Neural cell (in vitro differentiated cells): ENCODE data around the gene ANGPTL2. TPM values are rescaled to one million over a fixed set of nuclear protein-coding genes. Genes with fewer than 3 reads are reported as not detected.

Experiments
- H2AFZ ChIP-seq: fragments of 200-600, 300-800 bp; sonication (generic), shearing (Covaris generic); 2 replicates; pipeline ENCODE4 v1.6.0; 2014; ENCODE audit warnings: low read depth, mild to moderate bottlenecking, antibody characterized with exemption, low read length, moderate library complexity
- H3F3A ChIP-seq: fragments of 200-600 bp; shearing (Covaris generic); 2 replicates; pipeline ENCODE4 v1.6.1; 2016; ENCODE audit warnings: mild to moderate bottlenecking, moderate library complexity, mixed read lengths, antibody characterized with exemption, low read length; ENCODE audit not compliant: insufficient read depth, poor library complexity, severe bottlenecking
- H3K27ac ChIP-seq: fragments of 200-600, 300-800 bp; sonication (generic), shearing (Covaris generic); 2 replicates; pipeline ENCODE4 v1.5.1; 2014; ENCODE audit warnings: mild to moderate bottlenecking, low read length, moderate library complexity
- H3K27me3 ChIP-seq: fragments of 300-800, 200-600 bp; sonication (generic), shearing (Covaris generic); 2 replicates; pipeline ENCODE4 v1.6.0; 2014; ENCODE audit warnings: mild to moderate bottlenecking, low read depth, low read length, moderate library complexity; ENCODE audit not compliant: insufficient read depth
- H3K36me3 ChIP-seq: fragments of 300-800, 200-600 bp; sonication (generic), shearing (Covaris generic); 2 replicates; pipeline ENCODE4 v1.5.1; 2014; ENCODE audit warnings: mild to moderate bottlenecking, antibody characterized with exemption, low read length, moderate library complexity; ENCODE audit not compliant: insufficient read depth
- H3K4me2 ChIP-seq: fragments of 300-800, 200-600 bp; sonication (generic), shearing (Covaris generic); 2 replicates; pipeline ENCODE4 v1.6.0; 2014; ENCODE audit warnings: mild to moderate bottlenecking, low read length
- H3K4me3 ChIP-seq: fragments of 300-800, 200-600 bp; sonication (generic), shearing (Covaris generic); 2 replicates; pipeline ENCODE4 v1.5.1; 2014; ENCODE audit warnings: mild to moderate bottlenecking, low read length, moderate library complexity
- H3K79me2 ChIP-seq: fragments of 200-600 bp; shearing (Covaris generic); replicated peaks from 2 replicates; pipeline ENCODE4 v1.6.0; 2014; ENCODE audit warnings: mild to moderate bottlenecking, low read length, moderate library complexity; ENCODE audit not compliant: insufficient read depth
- H3K9ac ChIP-seq: fragments of 300-800, 200-600 bp; sonication (generic), shearing (Covaris generic); 2 replicates; pipeline ENCODE4 v1.6.1; 2016; ENCODE audit warnings: mild to moderate bottlenecking, low read length, mixed read lengths
- H3K9me2 ChIP-seq: fragments of 200-600 bp; shearing (Covaris generic); 2 replicates; pipeline ENCODE4 v1.6.1; 2016; ENCODE audit warnings: mild to moderate bottlenecking, low read length, mixed read lengths; ENCODE audit not compliant: insufficient read depth
- H3K9me3 ChIP-seq: fragments of 200-600, 300-800 bp; sonication (generic), shearing (Covaris generic); 2 replicates; pipeline ENCODE4 v1.6.1; 2016; ENCODE audit warnings: mild to moderate bottlenecking, mixed run types, low read length, moderate library complexity, mixed read lengths
- H4K20me1 ChIP-seq: fragments of 200-600 bp; shearing (Covaris generic); 2 replicates; pipeline ENCODE4 v1.6.1; 2016; ENCODE audit warnings: mild to moderate bottlenecking, mixed run types; ENCODE audit not compliant: insufficient read depth
- EP300 ChIP-seq: fragments of 450-650 bp; conservative IDR thresholded peaks from 2 replicates; pipeline ENCODE4 v1.6.1; 2014; ENCODE audit warnings: antibody characterized with exemption, mild to moderate bottlenecking, moderate library complexity; ENCODE audit not compliant: poor library complexity, severe bottlenecking
- EZH2 ChIP-seq: fragments of 200-600, 300-800 bp; shearing (Covaris generic), sonication (generic); IDR thresholded peaks from 2 replicates; pipeline ENCODE4 v1.6.1; 2014; ENCODE audit warnings: antibody characterized with exemption, low read length, borderline replicate concordance, mild to moderate bottlenecking; ENCODE audit not compliant: insufficient read depth, poor library complexity, severe bottlenecking
- MXI1 ChIP-seq: fragments of 450-650 bp; conservative IDR thresholded peaks from 2 replicates; pipeline ENCODE4 v1.6.1; 2014; ENCODE audit warnings: antibody characterized with exemption, mild to moderate bottlenecking; ENCODE audit not compliant: poor library complexity, severe bottlenecking
- POLR2AphosphoS5 ChIP-seq: IDR thresholded peaks from 2 replicates; pipeline ENCODE4 v1.6.1; 2012
- RAD21 ChIP-seq: fragments of 450-650 bp; conservative IDR thresholded peaks from 2 replicates; pipeline ENCODE4 v1.6.1; 2014; ENCODE audit warnings: antibody characterized with exemption, mild to moderate bottlenecking, moderate library complexity
- REST ChIP-seq: IDR thresholded peaks from 2 replicates; pipeline ENCODE4 v1.6.1; 2012; ENCODE audit warnings: borderline replicate concordance
- SMC3 ChIP-seq: fragments of 450-650 bp; conservative IDR thresholded peaks from 2 replicates; pipeline ENCODE4 v1.6.1; 2014; ENCODE audit warnings: antibody characterized with exemption, mild to moderate bottlenecking, moderate library complexity; ENCODE audit not compliant: poor library complexity
- TAF1 ChIP-seq: IDR thresholded peaks from 2 replicates; pipeline ENCODE4 v1.6.1; 2012; ENCODE audit warnings: low read depth
- polyA plus RNA-seq: library from polyadenylated mRNA; depleted of rRNA; stranded (reverse); fragments of >200 nt; gene quantifications from 2 replicates; pipeline ENCODE4 v1.2.3, GENCODE V29; 2014
- TF ChIP-seq, protein P1 (sequence below): fragments of 450-650 bp; IDR thresholded peaks from 2 replicates; pipeline ENCODE4 v1.5.1; 2014; ENCODE audit warnings: antibody characterized with exemption, mild to moderate bottlenecking, moderate library complexity; ENCODE audit not compliant: poor library complexity, severe bottlenecking

The ANGPTL2 gene
- polyA plus RNA-seq, 1 donor from 2014 or later, result not detected

GRCh38 chr9:127162046-127162863 is 39.8 kb upstream of the ANGPTL2 start:
- Histone ChIP-seq H3F3A (no peaks in the 10 kb centered on the region), H3K4me2 (no peak overlapping the region), H3K79me2 (no peaks in the 10 kb centered on the region), H3K36me3 (no peaks in the 10 kb centered on the region), H2AFZ (no peak overlapping the region), H3K9ac (no peak overlapping the region), H3K9me3 (no peaks in the 10 kb centered on the region), H3K27me3 (no peaks in the 10 kb centered on the region), H3K4me3 (no peak overlapping the region), H4K20me1 (no peaks in the 10 kb centered on the region), H3K9me2 (no peaks in the 10 kb centered on the region), H3K27ac (no peak overlapping the region)
- TF ChIP-seq TAF1, result no peak
- no peak for TF ChIP-seq EZH2
- TF ChIP-seq POLR2AphosphoS5, result no peak
- TF ChIP-seq, protein P1, sequence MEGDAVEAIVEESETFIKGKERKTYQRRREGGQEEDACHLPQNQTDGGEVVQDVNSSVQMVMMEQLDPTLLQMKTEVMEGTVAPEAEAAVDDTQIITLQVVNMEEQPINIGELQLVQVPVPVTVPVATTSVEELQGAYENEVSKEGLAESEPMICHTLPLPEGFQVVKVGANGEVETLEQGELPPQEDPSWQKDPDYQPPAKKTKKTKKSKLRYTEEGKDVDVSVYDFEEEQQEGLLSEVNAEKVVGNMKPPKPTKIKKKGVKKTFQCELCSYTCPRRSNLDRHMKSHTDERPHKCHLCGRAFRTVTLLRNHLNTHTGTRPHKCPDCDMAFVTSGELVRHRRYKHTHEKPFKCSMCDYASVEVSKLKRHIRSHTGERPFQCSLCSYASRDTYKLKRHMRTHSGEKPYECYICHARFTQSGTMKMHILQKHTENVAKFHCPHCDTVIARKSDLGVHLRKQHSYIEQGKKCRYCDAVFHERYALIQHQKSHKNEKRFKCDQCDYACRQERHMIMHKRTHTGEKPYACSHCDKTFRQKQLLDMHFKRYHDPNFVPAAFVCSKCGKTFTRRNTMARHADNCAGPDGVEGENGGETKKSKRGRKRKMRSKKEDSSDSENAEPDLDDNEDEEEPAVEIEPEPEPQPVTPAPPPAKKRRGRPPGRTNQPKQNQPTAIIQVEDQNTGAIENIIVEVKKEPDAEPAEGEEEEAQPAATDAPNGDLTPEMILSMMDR, result no peak
- TF ChIP-seq EP300, result no peak

- Histone ChIP-seq H4K20me1 (no peaks in the 10 kb centered on the region), H3K9me2 (no peaks in the 10 kb centered on the region), H3K36me3 (no peaks in the 10 kb centered on the region), H3K79me2 (no peaks in the 10 kb centered on the region), H3F3A (no peaks in the 10 kb centered on the region), H3K4me3 (no peak overlapping the region), H3K27ac (no peak overlapping the region), H2AFZ (no peak overlapping the region), H3K4me2 (no peak overlapping the region), H3K27me3 (no peaks in the 10 kb centered on the region), H3K9me3 (no peaks in the 10 kb centered on the region), H3K9ac (no peak overlapping the region)
- TF ChIP-seq REST, result no peak
- no peak for TF ChIP-seq RAD21
- no peak for TF ChIP-seq MXI1
- no peak for TF ChIP-seq SMC3
- TF ChIP-seq POLR2AphosphoS5, result no peak
- TF ChIP-seq EP300, result no peak
- no peak for TF ChIP-seq TAF1
These were observed 38.7 kb upstream of the ANGPTL2 start for GRCh38 chr9:127161081-127161624.
